HG03139 (cell line): ENCODE measurements around the gene PBX3.

Source experiments
- ATAC-seq: cut with Tn5 transposase; IDR thresholded peaks from one replicate; pipeline ENCODE4 v1.9.1; 2021; ENCODE audit not compliant: unreplicated experiment

The PBX3 gene

DNA sequence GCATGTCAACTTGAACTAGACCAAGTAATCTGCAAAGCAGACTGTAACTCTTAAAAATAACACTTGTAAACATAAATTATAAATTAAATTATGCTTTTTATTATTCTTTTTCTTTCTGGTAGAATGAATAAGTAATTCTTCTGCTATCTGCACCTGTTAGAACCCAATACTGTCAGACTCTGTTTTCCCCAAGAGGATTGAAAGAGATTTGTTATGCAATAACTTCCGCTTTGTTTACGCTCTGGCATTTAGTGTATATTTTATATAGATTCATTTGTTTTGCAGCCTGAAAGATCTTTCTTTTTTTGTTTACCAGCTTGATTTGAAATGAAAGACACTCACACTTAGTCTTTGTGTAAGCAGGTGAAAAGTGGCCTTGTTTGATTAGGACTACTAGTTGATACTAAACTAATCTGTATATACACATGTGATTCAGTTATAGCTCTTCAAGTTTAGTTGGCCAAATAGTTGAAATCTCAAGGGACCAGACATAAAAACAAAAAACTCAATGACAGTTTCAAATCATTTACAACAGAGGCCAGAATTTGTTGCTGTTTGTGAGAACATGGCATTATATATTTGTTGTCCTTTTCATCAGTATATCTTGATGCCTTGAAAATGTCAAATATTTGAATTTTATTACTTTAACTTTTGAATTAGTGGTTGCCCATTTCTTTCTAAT lies 155.8 kb downstream of the PBX3 start:
- ATAC-seq, result no peak

DNA sequence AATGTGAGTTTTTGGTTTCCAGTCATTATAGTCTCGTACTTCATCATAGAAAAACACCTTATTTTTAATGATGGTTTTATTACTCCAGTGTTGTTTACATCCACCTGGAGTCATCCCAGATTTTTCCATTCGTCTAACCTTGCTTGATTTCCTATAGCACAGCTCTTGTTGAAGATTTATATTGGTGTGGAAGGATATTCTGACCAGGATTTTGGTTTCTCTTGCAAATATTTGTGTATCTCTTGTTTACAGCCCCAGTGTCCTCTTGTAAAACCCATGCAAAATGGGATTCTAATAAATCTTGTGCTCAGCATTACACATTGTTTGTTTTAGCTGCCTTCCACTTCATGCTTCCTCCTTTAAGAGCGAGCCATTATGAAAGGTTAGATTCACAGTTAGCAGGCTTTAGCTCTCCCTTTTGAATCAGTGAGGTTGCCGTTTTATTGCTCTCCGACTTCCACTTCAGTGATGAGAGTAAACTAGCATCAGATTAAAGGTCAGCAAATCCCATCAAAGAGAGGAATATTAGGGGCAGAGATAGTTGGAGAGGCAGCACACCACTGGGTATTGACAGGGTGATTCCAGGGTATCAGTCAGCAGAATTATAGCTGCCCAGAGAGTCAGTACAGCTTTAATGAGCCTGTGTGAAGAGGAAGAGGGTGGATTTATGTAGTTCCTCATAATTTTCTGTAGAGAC lies 157.1 kb downstream of the PBX3 start:
- no peak for ATAC-seq

DNA sequence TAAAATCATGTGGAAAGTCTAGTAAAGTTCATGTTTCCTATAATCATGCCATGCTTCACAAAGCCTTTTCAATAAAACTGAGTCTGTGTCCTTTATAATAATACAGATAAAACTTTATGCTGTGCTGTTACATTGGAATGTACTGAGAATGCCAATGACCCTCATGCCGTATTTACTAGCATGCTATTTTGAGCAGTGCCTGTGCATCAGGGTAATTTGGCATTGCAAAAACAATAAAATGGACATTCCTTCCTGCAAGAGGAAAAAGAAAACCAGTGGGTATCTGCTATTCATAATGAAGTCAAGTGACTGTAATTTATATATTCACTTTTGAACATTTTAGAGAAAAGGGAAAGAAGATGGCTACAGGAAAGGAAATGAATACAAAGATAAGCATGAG lies 159.0 kb downstream of the PBX3 start:
- ATAC-seq, result no peak

DNA sequence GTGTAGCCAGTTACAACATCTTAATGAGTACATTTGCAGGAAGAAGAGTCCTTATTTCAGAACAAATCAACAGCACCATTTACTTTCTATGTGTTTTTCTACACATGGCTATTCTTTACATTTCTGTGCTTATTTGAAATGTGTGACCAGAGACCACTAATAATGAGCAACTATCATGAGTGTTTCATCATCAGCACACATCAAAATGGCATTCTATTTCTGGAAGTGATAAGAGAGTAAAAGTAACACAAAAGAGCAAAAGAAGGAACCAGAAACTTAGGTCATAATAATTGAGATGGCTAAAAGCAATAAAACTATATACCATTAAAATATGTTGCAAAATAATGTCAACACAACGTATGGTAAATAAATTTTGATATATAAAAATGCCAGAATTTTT lies 159.7 kb downstream of the PBX3 start:
- ATAC-seq, result no peak

DNA sequence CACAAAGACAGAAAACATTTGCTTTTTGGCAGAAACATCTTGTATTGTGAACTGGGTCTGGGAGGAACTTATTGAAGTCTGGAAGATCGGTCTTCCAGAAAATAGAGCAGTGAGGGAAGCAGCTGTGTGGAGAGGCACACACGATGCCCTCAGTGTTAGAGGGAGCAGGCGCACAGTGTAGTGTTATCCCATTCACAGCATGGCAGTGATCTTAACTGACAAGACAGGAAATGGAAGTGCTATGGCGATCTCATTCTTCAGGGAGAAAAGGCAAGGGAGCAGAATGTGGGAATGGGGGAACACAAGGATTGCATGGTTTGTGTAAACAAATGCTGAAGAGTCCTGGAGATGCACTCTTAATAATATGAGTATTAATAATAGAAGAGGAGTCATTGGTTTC lies 161.0 kb downstream of the PBX3 start:
- no peak for ATAC-seq

DNA sequence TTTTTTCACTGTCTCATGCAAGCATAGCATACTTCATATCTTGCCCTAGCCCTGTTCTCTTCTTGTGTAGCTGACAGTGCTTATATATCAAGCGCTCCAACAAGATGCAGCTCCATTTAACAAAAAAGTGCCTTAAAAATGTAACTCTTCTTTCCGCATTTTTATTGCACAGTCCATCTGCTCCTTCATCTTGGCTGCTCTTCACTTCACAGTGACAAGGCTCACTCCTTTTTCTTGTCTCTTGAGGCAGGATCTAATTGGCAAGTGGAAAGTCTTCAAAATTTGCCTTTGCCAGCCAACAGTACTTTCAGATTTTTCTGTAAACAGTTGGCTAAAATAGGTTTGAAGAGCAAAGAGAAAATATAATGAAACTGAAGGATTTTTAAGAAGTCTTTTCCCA lies 161.8 kb downstream of the PBX3 start:
- ATAC-seq, result no peak

DNA sequence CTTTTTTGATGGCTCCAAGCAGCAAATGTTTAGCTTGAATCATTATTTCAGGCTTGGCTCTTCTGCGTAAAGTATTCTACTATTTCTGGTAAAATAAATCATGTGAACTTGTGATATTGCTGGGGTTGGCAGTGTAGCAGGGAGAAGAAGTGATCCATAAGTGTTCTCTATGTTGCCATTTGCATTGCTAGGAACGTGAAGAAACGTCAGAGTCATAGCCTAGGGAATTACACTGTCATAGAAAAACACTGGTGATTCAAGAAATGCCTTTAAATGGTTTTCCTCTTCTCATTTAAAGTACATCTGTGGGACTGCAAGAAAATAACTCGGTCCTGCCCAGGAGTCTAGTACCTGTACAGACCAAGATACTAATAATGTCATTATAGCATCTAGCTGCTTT lies 162.3 kb downstream of the PBX3 start:
- no peak for ATAC-seq

DNA sequence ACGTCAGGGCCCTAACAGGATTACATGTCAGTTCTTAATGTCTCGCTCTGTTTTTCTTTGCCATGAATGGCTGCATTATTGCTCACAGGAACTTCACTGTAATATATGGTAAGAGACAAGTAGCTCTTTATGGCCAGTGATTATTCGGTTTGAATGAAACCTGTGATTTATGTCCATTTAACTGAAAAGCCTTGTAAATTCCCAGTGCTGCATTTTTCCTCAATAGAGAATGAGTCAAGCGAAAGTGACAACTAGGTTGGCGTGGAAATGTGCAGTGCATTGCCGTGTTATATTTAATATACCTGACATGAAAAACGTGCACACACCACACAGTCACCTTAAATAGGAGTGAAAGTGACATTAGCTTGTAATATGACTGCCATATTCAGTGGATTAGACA lies 163.1 kb downstream of the PBX3 start:
- no peak for ATAC-seq

DNA sequence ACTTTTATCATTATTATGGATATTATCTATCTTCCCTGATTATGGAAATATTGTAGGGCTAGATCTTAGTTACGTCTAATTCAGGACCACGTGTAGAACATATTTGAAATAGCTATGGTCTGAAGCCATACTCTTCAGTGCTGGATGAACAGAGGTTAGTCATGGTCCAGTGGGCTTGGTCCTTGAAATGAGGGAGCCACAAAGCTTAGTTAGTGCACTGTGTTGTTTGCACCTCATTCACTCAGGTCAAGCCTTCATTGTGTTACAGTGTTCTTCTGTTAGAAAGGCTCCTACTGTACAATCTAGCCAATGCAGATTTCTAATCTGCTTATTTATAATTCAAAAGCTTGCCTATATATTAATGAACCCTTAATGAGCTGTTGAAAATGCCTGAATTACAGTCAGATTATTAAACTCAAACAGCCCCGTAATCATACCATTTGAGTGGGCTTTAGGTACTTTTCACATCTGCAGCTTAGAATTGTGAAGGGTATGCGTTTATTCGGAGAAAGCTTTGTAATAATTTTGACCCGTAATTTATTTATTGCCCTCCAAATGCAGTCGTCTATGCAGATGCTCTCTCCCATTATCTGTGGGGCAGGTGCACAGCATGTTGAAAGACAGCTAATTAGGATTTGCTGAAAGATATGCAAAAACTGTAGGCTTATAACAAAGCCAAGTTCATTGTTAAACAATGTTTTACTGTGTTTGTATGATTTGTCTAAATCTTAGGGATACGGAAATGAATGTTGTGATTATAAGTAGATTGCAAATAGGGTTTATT lies 164.9 kb downstream of the PBX3 start:
- no peak for ATAC-seq

DNA sequence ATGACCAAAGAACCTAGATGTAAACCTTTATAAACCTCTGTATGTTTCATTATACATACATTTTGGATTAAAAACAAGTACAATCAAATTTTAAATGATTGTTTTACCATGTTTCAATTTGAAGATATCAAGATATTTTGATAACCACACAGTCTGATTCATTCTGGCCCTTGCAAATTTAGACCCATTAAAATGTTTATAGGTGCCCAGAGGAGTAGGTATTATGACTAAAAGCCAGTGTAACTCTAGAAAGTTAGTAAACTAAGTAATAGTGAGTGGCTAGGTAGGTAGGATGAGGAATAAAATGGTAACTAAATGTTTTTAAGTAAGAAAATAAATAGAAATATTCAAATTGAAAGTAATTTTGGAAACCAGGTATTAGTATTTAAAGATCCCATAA lies 165.5 kb downstream of the PBX3 start:
- no peak for ATAC-seq

DNA sequence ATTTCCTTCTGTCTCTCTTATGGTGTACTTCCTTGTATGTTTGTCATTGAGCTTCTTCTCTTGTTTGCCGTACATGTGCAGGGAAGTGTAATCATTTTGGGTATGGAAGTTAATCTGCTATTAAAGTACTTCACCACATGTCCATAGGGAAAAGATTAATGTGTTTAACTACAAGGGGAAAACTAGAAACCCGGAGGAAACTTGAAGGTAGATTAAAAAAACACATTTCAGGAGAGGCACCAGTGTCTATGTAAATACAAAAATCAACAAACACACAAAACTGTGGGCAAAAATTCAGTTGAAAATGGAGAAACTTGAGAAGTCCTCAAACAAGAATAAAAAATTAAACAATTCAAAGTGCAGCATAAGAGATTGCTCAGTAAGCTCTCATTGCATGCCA lies 166.4 kb downstream of the PBX3 start:
- ATAC-seq, result no peak

DNA sequence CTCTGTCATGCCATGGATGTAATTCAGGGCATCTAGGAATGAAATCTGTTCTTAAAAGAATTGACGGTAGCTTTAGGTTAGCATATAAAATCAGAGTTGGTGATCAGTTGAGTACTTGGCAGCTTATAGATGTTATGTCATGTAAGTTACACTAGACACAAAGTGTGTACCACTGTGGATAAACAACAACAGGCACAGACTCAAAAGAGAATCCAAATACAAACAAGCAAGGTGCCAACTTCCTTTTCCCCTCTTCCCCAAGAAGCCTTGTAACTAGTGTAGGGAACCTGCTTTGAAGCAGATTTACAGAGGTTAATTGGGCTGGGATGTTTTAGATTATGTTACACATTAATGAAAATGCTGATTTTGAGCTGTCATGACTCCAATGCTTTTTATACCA lies 167.2 kb downstream of the PBX3 start:
- ATAC-seq, result no peak

DNA sequence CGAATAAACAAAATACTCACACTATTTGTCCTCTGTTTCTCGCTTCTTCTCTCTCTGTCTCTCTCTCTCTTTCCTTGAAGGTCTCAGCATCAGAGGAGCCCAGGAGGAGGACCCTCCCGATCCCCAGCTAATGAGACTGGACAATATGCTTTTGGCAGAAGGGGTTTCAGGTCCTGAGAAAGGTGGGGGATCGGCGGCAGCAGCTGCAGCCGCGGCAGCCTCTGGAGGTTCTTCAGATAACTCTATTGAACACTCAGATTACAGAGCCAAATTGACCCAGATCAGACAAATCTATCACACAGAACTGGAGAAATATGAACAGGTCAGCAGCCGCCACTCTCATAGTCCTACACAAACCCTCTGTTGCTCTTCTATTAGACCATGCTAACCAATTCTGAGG lies 168.4 kb downstream of the PBX3 start:
- no peak for ATAC-seq

DNA sequence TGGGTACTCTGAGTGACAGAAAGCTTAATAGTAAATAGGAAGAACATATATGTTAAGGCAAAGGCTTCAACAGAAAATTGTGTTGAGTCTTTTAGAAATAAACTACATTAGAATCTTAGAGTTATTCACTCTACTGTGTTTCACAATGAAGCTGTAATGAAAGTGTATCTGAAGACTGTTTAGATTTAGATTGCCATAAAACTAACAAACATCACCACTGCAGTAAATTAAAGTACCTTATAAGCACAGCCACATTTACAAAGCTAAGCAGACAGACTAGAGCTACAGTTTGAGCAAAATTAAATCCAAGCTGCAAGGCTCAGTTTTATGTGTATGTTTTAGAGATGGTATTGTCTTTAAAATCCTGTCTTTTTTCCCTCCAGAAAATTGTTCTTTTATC lies 172.4 kb downstream of the PBX3 start:
- no peak for ATAC-seq

DNA sequence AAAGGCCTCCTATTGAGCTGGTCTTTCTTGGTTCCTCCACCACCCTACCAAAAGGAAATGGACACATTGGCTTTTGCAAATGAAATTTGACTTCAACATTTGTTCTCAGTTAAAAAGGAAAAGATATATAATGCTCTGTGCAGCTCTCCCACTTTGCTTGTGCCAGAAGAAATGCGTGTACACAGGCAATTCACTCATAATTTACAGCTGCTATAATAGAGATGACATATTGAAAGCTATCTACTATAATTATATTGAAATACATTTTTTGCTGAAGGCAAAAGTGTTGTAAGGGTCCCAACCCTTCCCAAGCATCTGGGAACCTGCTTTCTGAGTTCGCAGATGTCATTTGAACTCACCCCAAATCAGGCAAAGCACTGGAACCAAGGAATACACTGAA lies 173.2 kb downstream of the PBX3 start:
- ATAC-seq, result no peak

DNA sequence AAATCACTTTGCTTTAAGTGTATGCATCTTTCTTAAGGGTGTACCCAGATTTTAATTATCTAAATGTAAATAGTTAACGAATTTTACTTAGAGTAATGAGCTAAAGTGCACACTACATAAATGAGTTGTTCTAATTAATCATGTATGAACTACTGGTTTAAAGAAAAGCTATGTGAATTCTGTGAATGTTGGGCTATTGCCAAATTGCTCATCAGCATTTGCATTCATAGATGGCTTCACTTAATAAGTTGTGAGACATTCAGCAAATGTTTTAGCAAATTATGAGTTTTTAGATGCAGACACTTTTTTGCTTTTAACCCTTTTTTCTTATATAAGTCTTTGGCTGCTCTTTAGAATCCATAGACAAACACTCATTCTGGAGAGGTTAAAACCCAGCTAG lies 175.7 kb downstream of the PBX3 start:
- ATAC-seq, result no peak

DNA sequence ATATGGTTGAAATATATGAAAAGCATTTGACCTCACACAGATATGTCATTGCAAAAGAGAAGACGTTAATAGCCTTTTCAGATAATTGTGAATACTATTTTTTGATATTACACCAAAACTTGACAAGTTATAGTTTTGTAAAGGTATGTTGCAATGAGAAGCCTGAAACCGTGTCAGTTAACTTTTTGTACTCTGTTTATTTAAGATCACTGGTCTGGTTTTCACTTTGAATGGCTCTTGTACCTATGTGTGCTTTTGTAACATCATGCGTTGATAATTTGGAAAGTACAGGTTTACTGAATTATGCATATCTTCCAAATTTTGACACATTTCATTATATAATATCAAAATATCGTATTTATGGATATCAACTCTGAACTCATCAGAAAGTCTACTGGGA lies 177.2 kb downstream of the PBX3 start:
- no peak for ATAC-seq

DNA sequence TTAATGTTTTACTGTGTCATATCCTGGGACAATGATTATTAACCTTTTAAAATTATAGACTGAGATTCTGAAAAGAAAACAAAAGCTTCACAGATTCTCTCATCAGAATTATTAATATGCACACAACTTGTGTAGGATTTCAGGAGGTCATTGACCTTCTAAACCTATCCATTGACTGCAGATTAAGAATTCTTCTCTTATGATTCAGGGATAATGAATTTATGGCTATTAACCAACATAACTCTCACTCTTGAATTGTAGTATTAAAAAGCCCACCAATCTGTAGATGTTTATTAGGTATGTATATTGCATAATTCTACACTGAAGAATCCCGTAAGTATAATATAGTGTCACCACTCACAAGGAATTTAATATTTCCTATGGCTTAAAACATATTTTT lies 179.8 kb downstream of the PBX3 start:
- ATAC-seq, result no peak

DNA sequence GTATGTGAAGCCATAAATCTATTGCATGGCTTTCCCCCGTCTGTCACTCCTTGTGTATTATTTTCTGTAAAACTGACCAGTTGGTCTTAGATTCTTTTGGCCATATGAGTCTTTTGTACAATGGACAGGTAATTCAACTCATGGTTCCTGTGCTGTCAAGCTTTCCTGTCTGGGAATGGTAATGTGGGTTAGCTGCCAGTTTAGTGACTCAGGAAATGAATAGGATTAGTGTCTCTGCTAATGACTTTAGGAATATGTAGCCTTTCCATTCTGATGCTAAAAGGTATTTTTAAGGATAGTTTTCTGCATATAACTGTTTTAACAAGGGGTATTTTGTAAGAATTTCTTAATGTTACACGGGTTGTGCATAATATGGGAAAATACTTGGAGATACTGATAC lies 182.7 kb downstream of the PBX3 start:
- no peak for ATAC-seq

DNA sequence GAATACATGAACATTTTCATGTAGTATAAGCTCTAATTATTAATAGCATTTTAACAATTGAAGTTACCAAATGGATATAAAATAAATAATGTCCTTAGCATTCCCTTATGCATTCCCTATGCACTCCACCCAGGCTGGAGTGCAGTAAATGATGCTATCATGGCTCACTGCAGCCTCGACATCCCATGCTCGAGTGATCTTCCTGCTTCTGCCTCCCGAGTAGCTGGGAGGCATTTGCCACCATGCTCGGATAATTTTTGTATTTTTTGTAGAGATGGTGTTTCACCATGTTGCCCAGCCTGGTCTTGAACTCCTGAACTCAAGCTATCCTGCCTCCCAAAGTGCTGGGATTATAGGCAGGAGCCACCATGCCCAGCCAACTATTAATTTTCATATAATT lies 184.0 kb downstream of the PBX3 start:
- no peak for ATAC-seq

DNA sequence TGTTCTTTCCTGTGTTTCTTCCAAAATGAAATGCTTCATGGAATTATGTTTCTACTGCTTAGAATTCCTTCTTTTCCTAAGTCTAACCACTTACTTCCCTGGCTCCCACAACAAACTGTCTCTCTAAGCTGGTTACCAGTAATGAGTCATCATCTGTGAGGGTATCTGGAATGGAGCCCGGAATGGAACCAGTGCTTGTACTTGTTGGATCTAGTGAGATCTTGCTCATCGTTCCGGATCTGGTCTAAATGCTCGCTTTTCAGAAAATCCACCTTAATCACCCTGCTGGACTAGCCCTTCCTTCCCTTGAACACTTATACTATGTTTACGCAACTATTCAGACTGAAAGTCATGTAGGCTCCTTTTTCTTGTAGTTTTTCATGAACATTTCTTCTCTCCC lies 184.8 kb downstream of the PBX3 start:
- ATAC-seq, result no peak

DNA sequence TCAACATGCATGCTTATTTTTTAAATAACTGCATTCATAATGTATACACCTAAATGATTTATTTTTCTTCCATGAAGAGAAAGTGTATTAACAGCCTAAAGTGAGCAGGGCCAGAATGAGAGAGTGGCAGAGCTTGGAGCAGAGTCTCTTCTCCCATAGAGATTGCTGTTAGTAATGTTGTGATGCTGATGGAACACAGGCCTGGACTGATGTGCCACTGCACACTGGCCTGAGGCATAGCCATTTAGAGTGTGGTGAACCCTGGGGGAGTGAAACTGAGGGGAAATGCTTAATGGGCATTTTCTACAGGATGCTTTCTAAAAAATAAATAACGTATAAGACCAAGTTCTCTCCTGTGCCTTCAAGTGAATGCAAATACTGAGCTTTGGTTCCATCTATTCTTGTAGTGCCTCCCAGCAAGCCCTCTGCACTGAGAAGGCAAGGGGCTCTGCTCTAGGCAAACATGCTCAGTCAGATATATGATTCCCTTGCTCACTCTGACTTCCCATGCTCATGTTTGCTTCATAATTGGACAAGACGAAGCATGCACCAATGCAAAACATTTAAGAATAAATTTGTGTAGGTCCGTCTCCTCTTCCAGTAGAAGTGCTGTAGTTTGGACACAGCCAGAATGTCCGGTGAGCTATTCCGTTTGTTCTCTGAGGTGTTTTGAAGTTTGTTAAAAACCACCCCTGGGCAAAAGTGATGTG lies 185.7 kb downstream of the PBX3 start:
- ATAC-seq, result no peak
